Endothelial cell of umbilical vein (primary cell): ENCODE results near the gene FCAR.
"Not testable (repeated sequence)": the region's sequence is repeated elsewhere in the genome, so short reads cannot be mapped to it uniquely, and the experiment has no call there.

ENCODE experiments used
- EZH2 ChIP-seq: IDR thresholded peaks from 2 replicates; pipeline ENCODE4 v1.6.1; 2012; ENCODE audit warnings: borderline replicate concordance, low read depth, mild to moderate bottlenecking, moderate library complexity, low read length, inconsistent platforms; ENCODE audit not compliant: severe bottlenecking
- FOS ChIP-seq: IDR thresholded peaks from 2 replicates; pipeline ENCODE4 v1.6.1; 2011; ENCODE audit warnings: mild to moderate bottlenecking, low read length, moderate library complexity, borderline replicate concordance; ENCODE audit not compliant: insufficient read depth
- GATA2 ChIP-seq: IDR thresholded peaks from 2 replicates; pipeline ENCODE4 v1.7.0; 2011; ENCODE audit warnings: low read depth, mild to moderate bottlenecking, moderate library complexity, mixed read lengths, low read length; ENCODE audit not compliant: insufficient read length, insufficient read depth
- POLR2A ChIP-seq: IDR thresholded peaks from 2 replicates; pipeline ENCODE4 v1.6.1; 2012; ENCODE audit warnings: low read depth, mild to moderate bottlenecking, control low read depth, low read length
- POLR2AphosphoS5 ChIP-seq: IDR thresholded peaks from 2 replicates; pipeline ENCODE4 v1.6.1; 2012; ENCODE audit warnings: low read depth, mild to moderate bottlenecking, control low read depth, low read length, moderate library complexity; ENCODE audit not compliant: insufficient read depth
- TF ChIP-seq, protein P1 (sequence below), 2 donors: IDR thresholded peaks; 1 replicate in 1 of 2; 2 replicates in 1 of 2; pipeline ENCODE4 v1.5.1; 2011; ENCODE audit warnings: low read length in 2 of 2, mild to moderate bottlenecking in 2 of 2, moderate library complexity in 2 of 2, control low read depth in 1 of 2, inconsistent platforms in 1 of 2, low read depth in 1 of 2; ENCODE audit not compliant: insufficient read depth in 1 of 2; ENCODE audit errors: extremely low read depth in 1 of 2
- TF ChIP-seq, protein P2 (sequence below): IDR thresholded peaks from 2 replicates; pipeline ENCODE4 v1.6.1; 2011; ENCODE audit not compliant: insufficient read depth, insufficient read length

DNA sequence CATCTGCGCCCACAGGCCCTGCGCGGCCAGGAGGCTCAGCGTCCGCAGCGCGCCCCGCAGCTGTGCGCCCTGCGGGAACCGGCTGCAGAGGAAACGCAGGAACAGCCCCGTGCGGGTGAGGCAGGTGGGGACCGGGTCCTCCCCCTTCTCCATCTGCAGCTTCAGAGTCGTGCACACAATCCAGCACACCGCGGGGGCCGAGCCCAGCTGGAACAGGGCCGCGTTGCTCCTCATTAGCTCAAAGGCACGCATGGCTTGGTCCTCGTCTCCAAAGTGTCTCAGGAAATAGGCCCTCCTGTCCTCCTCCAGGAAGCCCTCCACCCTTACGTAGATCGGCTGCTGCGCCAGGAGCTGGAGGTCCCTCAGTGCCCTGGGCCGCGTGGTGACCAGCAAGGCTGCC lies 65.5 kb downstream of the FCAR start:
- TF ChIP-seq, protein P1, sequence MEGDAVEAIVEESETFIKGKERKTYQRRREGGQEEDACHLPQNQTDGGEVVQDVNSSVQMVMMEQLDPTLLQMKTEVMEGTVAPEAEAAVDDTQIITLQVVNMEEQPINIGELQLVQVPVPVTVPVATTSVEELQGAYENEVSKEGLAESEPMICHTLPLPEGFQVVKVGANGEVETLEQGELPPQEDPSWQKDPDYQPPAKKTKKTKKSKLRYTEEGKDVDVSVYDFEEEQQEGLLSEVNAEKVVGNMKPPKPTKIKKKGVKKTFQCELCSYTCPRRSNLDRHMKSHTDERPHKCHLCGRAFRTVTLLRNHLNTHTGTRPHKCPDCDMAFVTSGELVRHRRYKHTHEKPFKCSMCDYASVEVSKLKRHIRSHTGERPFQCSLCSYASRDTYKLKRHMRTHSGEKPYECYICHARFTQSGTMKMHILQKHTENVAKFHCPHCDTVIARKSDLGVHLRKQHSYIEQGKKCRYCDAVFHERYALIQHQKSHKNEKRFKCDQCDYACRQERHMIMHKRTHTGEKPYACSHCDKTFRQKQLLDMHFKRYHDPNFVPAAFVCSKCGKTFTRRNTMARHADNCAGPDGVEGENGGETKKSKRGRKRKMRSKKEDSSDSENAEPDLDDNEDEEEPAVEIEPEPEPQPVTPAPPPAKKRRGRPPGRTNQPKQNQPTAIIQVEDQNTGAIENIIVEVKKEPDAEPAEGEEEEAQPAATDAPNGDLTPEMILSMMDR (IDR thresholded peaks at IDR 0.05; ENCODE audit: extremely low read depth in 1 of 2, insufficient read depth in 1 of 2, low read depth in 1 of 2, low read length in 2 of 2) = not testable (repeated sequence)
- not testable (repeated sequence) for TF ChIP-seq POLR2A, FOS, POLR2AphosphoS5, GATA2, EZH2
- TF ChIP-seq, protein P2, sequence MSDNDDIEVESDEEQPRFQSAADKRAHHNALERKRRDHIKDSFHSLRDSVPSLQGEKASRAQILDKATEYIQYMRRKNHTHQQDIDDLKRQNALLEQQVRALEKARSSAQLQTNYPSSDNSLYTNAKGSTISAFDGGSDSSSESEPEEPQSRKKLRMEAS = not testable (repeated sequence)
